Activated gamma-delta T cell (primary cell): ENCODE measurements around the gene WWOX.

Source experiments
- DNase-seq: peaks from one replicate; lab custom pipeline; 2025; lab: John Stamatoyannopoulos, UW

Gene WWOX

DNA sequence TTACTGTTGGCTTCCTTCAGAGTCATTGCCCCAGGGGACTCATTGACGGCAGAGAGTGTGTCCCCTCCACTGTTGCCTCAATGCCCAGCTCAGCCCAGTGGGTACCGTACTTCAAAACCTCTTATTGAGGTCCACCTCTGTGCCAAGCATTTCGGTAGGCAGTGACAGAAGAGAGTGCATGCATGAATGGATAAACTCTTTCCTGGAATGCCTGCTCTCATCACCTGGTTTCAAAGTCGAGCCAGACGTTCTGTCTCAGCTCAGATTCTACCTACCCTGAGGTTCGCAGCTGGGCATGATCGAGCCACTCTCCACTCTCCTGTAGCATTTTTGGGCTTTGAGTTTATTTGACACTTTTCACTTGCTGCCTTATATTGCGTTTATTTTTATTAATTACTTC lies 854.1 kb downstream of the WWOX start:
- DNase-seq = no peak

DNA sequence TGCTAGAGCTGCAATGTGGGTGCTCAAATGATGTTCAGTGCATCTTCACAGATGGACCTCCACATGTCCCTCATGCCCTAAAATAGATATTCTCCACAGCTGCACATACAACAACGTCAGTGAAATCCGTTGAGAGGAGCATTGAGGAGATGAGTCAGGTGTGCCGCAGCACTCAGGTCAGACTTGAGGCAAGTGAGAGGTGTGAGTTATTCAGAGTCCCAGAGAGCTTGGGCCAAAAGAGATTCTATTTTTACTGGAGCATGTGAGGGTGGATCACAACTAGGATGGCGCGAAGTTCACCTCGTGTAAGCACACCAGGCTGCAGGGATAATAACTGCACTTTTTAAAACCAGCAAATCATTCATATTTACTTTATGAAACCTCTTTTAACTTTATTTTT lies 855.8 kb downstream of the WWOX start:
- DNase-seq = no peak

DNA sequence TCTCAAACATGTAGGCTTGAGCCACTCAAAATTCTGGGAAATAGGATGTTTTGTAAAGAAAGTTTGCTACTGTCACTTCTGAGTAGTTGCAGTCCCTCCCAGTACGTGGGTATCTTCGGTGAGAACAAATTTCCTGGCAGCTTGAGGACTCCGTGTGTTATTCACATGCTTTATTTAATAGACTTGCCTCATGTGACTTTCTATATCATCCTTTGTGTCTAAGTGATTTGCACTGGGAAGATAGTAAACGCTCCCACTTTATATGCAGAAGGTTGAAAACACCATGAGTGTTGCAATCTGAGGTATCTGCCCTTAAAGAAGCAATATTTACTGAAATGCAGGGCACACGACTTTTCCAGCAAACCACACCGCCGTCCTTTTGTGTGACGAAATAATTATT lies 857.4 kb downstream of the WWOX start:
- no peak for DNase-seq

DNA sequence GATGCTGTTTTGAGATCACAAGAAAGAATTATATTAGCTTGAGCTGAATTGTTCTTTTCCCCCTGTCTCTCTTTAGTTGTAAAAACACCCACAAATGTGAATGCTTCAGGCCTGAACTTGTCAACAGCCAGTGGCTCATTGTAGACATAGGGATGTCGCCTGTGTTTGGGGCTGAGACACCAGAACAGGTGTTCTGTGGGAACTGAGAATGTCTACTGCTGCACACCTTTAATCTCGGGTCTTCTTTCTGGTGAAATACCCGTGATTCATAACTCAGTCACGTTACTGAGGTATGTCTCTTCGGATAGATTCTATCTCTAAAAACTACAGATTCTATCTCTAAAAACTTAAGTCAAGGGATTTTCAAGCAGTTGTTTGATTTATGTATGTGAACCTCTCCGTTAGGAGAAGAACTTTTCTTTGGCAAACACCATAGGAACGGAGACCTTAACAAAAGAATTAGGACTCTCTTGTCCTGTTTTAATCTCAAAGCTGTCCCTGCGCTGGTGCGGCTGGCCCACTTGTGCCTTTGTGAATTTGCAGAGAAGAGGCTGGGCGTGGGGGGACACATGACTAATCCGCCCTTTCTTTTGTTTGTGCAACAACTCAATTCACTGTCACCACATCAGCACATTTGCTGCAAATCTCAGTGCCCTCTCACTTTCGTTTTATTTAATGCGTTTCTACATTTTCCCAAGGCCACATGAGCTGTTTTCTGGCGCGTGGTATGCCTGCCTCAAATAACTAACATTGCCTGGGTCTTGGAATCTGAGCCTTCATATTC lies 858.1 kb downstream of the WWOX start:
- no peak for DNase-seq

DNA sequence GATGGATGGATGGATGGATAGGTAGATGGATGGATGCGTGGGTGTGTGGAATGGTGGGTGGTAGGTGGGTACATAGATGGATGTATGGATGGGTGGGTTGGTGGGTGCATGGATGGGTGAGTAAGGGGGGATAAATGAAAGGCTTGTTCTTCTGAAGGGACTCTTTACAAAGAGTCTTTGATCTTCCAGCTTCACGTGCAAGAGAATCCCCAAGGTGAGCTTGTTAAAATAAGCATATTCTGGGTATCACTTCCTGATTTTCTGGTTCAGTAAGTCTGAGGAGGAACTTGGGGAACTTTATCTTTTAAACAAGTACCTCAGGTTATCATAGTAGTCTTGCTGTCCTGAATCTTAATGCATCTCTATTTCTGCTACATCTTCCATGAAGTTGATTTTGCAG lies 862.0 kb downstream of the WWOX start:
- no peak for DNase-seq

DNA sequence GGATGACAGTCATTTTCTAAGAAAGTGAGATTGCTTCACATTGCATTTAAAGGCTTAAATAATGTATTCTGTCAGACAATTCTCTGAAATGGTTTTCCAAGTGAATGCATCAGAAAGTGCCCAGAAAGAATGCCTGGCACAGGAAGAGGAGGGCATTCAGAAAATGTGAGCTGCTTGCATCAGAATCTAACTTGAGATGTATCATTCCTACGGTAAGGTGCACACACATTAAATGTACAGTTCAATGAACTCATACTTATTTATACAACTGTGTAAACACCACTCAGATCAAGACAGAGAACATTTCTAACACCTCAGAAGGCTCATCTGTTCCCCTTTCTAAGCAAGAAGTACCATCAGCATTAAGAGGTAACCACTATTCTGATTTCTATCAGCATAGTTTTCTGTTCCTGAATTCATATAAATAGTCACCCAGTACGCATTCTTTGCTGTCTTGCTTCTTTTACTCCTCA lies 863.0 kb downstream of the WWOX start:
- no peak for DNase-seq

DNA sequence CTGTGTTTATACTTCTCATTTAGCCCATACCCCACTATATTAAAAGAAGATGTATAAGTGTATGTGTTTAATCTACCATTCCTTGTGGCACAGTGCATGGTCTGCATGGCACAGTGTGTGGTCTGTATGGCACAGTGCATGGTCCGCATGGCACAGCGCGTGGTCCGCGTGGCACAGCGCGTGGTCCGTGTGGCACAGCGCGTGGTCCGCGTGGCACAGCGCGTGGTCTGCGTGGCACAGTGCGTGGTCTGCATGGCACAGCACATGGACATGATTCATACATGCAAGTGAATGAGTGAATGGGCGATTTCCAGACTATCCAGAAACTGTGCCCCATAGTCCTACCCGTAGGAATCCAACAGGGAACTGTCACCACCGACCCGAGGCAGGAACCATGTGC lies 868.5 kb downstream of the WWOX start:
- no peak for DNase-seq

DNA sequence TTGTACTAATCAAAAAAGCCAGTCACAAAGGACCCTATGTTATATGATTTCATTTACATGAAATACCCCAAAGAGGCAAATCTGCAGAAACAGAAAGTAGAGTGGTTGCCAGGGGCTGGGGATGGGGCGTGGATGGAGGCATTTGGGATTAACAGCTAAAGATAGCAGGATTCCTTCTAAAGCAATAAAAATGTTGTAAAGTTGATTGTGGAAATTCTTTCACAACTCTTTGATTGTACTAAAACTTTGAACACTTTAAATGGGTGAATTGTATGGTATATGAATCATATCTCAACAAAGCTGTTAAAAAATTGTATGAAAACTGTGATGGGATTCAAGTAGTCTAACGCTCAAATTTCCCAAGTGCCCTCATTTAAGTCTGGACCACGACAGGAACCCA lies 870.3 kb downstream of the WWOX start:
- no peak for DNase-seq

DNA sequence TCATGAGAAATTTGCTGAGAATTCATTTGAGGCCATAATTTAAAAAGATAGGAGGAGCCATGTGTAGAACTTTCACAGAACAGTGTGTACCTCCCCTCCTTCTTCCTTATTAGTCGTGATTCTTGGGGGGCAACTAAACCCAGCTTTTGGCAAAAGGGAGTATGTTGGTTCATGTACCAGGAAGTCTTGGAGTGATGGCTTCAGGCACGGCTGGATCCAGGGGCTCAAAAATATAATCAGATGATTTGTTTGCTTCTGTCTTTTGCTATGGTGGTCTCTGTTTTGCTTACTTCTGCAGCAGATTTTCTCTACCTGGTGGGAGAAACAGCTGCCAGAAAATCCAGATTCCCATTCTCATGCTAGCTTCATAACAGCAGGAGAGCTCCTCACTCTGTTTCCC lies 871.2 kb downstream of the WWOX start:
- DNase-seq = no peak

DNA sequence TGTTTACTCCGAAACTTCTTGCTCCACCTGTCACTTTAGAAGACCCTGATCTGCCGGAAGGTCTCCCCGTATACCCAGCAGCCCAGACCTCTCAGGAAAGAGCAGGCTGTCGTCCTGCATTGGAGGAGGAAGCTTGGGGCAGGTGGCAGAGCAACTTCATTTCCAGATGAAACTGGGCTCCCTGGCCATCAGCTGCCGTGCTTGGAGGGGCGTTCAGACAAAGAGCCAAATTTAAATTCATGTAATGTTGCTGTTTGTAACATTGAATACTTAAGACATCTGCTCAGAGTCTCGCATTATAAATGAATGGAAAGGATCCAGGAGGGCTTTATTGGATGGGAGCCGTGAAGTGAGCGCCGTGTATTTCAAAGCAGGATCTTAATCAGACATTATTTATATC lies 872.6 kb downstream of the WWOX start:
- no peak for DNase-seq

DNA sequence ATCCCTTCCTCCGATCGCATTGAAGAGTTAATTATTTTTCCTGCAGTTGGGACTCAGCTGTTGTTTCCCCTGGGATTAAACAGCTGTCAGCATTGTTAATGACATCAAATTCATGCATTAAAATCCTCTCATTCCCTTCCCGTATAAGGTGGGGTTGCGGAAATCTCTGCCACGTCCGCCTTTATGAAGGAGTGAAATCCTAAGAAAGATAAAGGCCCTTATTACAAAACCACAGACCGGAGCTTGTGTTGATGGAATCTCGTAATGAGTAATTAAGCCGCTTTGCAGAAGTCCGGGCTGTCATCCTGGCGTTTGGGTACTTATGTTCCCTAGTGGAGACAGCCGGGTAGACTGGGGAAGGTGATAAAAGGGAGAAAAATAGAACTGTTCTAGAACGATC lies 873.5 kb downstream of the WWOX start:
- no peak for DNase-seq

DNA sequence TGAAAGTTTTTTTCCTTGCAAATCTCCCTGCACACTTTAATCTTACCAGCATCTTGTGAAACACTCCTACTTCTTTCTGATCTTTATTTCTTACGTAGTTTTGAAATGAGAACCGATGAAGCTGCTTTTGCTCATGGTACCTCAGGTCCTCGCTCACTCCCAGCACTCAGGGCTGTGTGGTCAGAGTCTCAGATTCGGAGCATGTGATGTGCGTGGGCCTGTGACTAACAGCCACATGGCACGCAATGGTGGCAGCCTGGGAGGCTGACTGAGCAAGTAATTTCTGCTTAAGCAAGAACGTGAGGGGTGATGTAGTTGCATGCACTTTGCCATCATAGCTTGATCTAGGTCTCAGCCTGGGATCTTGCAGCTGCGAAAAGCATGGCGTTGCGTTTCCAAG lies 876.8 kb downstream of the WWOX start:
- no peak for DNase-seq

DNA sequence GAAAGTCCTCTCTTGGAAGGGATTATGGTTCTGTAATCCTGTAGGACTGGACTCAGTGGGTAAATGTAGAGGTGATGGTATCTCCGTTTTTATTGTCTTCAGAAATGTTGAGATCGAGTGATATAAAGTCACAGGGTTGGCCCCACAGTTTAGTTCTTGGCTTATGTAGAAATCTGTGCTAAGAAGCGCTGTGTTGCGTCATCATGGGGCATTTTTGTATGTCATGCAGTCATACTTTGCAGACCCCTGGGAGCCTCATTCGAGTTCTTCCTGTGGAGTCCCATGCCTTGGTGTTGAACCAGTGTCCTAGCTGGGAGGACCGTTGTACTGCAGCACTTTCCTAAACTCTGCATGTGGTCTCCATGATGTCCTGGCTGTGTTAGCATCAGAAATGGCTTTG lies 881.4 kb downstream of the WWOX start:
- no peak for DNase-seq

DNA sequence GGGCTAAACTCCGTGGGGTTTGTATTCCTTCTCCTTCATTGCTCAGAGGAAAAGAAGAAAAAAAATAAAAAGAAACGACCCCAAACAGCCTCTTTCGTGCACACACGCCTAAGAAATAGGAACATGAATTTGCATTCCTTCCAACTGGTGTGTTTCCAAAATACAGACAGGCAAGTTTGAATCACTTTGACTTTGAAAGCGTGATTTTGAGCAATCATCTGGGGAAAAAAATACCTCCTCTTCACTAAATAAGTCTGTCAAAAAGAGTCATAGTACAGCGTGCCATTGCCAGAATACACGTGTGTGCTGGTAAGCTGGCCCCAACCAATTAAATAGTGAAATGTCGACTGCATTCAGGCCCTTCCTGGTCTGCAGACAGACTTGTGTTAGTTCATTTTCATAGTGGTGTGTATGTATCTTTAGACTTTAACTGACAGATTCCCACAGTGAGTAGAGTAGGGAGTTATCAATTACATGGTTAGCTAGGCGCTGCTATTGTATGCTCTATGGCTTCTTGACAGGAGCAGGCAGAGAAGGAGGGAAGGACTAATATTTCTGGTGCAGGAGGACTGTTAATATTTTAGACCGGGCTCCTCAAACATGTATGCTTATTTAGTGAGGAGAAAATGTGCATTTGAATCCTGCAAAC lies 882.8 kb downstream of the WWOX start:
- no peak for DNase-seq

DNA sequence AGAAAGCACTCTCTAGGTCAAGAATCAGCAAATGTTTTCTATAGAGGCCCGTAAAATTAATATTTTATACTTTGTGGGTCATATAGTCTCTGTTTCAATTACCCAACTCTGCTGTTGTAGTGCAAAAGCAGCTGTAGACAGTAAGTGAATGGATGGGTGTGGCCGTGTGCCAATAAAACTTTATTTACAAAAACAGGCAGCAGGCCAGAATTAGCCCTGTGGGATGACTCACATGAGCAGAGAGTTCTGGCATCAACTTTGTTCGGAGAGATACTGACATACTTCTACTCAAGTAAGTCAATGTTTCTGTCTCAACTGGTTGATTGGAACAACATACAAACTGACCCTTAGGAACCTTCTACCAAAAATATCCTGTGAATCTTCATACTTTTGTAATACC lies 884.9 kb downstream of the WWOX start:
- no peak for DNase-seq

DNA sequence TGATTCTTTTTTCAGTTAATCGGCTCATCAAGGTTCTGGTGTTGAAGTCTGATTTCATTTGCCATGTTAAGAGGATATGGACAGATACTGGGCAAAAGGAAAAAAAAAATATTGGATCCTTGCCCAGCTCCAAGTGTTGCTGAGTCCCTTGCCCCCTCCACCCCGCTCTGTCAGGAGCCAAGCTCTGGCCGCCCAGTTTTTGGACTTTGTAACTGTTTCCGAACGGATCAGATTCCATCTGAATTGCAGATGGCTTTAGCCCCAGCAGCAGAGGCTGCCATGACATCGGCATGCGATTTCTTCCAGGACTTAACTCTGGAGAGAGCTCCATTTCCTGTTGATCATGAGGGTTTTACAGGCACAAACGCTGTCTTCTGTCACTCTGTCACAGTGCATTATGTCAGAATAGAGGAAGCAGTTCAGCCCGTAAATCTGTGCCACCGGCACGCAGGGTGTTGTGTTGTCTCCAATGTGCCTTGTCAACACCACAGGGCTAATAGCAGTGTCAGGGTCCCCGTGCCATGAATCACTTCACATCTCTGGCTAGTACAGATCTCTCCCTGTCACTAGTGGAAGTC lies 885.5 kb downstream of the WWOX start:
- no peak for DNase-seq

DNA sequence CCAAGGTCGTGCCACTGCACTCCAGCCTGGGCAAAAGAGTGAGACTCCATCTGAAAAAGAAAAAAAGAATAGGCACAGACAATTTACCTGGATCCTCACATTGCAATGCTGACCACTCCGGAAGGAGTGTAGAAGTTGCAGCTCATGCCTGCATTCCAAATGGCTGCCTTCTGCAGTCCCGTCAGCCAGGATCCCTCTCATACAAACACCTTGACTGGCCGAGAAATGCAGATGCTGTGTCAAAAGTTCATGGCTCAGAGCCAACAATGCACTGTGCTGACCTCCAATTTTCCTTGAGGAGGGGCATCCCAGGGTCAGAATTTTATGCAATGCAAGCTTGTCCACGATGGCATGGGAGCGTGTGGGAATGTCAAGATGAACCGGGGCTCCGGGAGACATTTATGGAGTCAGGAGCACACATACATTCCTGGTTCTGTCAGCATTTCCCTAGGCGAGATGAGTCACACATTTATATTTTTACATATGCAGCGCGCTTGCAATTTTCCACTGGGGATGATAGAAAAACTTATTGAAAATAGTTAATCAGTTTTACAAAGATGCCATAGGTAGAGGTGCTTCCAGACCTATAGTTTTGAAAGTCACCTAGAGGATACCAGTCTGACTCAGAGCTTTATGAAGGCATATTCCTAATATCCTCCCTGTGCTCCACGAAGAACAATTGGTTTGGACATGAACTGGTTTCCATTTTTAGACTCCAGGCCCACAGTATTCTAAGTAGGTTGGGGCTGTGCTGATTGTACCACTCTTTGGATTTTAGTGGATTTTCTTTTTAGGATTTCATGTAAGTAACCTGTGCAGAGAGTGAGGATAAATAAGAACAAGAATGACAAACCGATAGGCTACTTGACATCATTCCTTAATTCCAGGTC lies 886.5 kb downstream of the WWOX start:
- DNase-seq = no peak

DNA sequence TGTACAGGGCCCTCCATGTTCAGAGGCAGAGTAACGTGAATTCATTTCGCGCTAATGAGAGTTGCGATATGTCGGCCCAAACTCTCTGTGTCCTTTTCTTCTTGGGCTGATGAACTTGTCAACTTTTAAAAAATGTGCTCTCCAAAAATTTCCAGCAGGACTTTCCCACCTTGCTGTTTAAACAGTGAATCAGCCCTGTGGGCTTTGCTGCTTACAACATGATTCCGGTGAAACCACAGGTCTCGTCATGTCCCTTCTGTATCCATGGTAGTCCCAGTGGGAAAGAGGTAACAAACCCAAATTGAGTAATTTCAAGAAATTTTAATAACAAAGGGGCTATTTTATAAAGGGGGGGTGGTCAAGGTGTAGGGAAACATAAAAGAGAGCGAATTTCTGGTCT lies 888.2 kb downstream of the WWOX start:
- no peak for DNase-seq

DNA sequence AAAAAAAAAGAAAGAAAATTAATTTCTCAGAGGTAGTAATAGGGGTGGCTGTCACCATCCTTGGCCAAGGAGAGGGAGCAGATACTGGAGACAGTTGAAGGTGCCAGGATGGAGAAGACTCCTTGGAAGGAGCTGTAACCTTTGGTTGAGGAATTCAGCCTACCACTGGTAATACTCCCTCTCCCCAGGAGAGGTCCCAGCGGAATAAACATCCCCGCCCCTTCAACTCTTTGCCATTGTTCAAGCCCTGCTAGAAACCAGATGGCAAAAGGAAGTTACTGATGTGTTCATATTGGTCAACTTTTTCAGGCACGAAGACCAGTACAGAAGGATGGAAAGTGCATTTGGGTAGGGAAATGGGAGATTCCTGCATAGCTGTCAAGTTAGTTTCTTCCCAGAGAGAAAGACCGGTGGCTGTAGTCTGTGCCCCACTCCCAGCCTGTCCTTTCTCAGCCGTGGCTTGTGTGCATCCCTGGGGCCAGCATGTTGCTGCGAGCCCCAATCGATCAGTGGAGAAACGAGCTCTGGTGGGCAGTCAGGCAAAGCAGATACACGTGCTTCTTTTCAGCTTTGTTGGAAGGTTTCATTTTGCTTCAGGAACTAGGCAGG lies 889.0 kb downstream of the WWOX start:
- no peak for DNase-seq

DNA sequence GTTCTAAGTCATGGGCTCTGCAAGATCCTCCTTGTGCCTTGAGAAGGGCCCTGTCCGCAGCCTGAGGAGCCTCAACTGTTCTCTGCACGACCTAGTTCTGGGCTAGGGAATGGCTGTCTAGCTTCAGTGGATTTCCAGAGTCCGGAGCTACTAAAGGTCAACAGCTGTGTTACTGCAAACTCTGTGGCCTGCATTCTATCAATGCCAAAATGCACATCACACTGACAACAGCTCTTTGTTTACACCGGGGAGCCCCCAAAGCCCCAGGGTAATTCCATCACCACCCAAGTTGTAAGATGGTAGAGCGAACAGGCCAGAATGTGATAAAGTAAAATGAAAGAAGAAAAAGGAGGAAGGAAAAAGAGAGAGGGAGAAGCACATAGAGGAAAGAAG lies 890.9 kb downstream of the WWOX start:
- DNase-seq = no peak

DNA sequence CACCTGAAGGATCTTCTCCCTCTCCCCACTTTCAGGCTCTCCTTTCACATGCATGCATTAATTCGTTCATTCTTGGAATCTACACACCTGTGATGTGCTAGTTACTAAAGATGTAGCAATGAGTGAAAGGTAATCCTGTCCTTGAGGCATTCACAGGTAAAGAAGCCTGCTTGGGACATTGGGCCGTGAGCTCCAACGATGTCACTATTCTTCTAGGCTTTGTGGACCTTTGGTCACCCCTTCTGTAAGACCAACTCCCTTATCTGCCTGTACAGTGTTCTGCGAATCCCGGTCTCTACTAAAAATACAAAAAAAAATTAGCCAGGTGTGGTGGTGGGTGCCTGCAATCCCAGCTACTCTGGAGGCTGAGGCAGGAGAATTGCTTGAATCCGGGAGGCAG lies 892.5 kb downstream of the WWOX start:
- no peak for DNase-seq

DNA sequence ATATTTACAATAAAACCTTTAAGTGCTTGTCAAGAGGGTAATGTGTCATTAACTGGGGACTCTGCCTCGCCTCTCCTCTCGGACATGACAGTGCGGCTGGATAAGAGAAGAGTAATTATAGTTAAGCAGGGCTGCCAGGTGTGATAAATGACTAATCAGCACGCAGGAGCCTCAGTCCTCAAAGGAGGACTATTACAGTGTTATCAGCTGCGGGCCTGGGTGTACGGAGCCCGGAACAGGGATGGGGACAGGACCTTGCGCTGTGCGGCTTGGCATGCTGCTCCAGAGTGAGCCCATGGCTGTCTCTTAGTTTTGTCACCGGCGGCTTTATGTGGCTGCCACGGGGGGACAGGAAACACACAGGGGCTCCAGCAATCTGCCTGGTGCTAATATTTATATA lies 893.9 kb downstream of the WWOX start:
- DNase-seq = no peak
